Skeletal muscle satellite cell (primary cell): ENCODE data around the gene HSD17B14.
"Not testable (repeated sequence)": the region's sequence is repeated elsewhere in the genome, so short reads cannot be mapped to it uniquely, and the experiment has no call there.

Experiments
- H3K27me3 ChIP-seq: 2 replicates; pipeline ENCODE4 v1.7.0; 2013; ENCODE audit warnings: low read length; ENCODE audit not compliant: control insufficient read depth, insufficient read depth
- H3K36me3 ChIP-seq: 2 replicates; pipeline ENCODE4 v1.7.0; 2013; ENCODE audit warnings: mild to moderate bottlenecking, control low read depth, low read length; ENCODE audit not compliant: insufficient read depth
- H3K4me1 ChIP-seq: 2 replicates; pipeline ENCODE4 v1.7.0; 2013; ENCODE audit warnings: low read length; ENCODE audit not compliant: control insufficient read depth, insufficient read depth
- H3K4me2 ChIP-seq: 2 replicates; pipeline ENCODE4 v1.7.0; 2013; ENCODE audit warnings: mild to moderate bottlenecking, low read length
- H3K4me3 ChIP-seq: 2 replicates; pipeline ENCODE4 v1.7.0; 2013; ENCODE audit warnings: low read length
- H3K9ac ChIP-seq: 2 replicates; pipeline ENCODE4 v1.7.0; 2013; ENCODE audit warnings: mild to moderate bottlenecking, low read depth, low read length, moderate library complexity
- H3K9me3 ChIP-seq: replicated peaks from 2 replicates; pipeline ENCODE4 v1.7.0; 2013; ENCODE audit warnings: mild to moderate bottlenecking, control low read depth, low read length

Gene HSD17B14

DNA sequence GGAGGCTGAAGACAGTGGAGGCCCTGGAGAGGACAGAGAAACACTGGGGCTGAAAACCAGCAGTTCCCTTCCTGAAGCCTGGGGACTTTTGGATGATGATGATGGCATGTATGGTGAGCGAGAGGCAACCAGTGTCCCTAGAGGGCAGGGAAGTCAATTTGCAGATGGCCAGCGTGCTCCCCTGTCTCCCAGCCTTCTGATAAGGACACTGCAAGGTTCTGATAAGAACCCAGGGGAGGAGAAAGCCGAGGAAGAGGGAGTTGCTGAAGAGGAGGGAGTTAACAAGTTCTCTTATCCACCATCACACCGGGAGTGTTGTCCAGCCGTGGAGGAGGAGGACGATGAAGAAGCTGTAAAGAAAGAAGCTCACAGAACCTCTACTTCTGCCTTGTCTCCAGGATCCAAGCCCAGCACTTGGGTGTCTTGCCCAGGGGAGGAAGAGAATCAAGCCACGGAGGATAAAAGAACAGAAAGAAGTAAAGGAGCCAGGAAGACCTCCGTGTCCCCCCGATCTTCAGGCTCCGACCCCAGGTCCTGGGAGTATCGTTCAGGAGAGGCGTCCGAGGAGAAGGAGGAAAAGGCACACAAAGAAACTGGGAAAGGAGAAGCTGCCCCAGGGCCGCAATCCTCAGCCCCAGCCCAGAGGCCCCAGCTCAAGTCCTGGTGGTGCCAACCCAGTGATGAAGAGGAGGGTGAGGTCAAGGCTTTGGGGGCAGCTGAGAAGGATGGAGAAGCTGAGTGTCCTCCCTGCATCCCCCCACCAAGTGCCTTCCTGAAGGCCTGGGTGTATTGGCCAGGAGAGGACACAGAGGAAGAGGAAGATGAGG, 37.4 kb upstream of the HSD17B14 start:
- Histone ChIP-seq H3K4me1 (peaks cover 16% of the 10 kb centered on the region), H3K9me3 (no peaks in the 10 kb centered on the region), H3K4me3 (peak overlapping the region; percentile 91), H3K4me2 (peak overlapping the region; percentile 84), H3K27me3 (no peaks in the 10 kb centered on the region), H3K9ac (peak overlapping the region; percentile 99), H3K36me3 (peaks cover 54% of the 10 kb centered on the region)

DNA sequence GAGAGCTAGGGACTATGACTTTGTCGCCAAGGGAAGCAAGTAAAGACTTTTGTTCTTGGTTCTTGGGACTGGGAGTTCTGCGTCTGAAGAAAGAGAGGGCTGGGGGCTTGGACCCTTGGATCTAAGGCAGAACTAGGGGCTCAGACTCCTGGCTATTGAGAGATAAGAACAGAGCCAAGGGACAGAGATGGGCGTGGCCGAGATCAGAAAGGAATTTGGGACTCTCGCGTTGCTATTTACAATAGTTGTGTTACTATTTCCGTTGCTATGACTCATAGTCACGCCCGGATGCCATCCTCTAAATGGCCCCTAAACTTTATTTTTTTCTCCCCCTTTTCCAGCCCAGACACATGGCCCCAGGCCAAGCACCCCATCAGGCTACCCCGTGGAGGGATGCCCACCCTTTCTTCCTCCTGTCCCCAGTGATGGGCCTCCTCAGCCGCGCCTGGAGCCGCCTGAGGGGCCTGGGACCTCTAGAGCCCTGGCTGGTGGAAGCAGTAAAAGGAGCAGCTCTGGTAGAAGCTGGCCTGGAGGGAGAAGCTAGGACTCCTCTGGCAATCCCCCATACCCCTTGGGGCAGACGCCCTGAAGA, 36.7 kb upstream of the HSD17B14 start:
- peak overlapping the region; percentile 99 for H3K9ac ChIP-seq
- H3K9me3 ChIP-seq, result no peaks in the 10 kb centered on the region
- H3K27me3 ChIP-seq, result no peaks in the 10 kb centered on the region
- H3K4me3 ChIP-seq, result peak overlapping the region; percentile 91
- H3K4me2 ChIP-seq, result peak overlapping the region; percentile 84
- peaks cover 47% of the 10 kb centered on the region for H3K36me3 ChIP-seq
- H3K4me1 ChIP-seq, result peaks cover 22% of the 10 kb centered on the region

DNA sequence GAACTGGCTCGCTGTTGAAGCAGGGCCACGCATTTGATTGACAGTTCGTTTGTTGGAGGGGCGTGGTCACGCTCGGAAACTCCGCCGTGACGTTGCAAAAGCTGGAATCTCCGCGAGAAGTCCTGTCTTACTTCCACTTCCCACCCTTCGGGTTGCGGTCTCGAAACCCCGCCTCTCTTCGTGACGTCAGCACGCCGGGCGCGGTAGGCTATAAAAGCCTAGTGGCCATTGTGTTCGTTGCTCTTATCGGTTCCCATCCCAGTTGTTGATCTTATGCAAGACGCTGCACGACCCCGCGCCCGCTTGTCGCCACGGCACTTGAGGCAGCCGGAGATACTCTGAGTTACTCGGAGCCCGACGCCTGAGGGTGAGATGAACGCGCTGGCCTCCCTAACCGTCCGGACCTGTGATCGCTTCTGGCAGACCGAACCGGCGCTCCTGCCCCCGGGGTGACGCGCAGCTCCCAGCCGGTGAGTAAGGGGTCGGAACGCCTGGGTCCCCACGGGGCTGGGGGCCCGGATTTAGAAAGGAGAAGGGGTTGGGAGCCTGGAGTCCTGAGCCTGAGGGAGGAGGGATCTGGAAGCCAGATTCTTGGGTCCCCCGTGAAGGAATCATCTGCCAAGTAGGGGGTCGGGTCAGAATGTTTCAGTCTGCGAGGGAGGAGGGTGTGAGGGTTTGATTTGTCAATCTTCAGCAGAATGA, 36.0 kb upstream of the HSD17B14 start, which contains the start of gene PPP1R15A:
Gene PPP1R15A (plus strand): TSS at position 240 of the 702 bp plus-strand sequence. CDS start 813 bp downstream, outside the sequence.
- peak within 1 kb of the TSS; percentile 99 for H3K9ac ChIP-seq
- peaks cover 41% of the 10 kb centered on the region for H3K36me3 ChIP-seq
- H3K27me3 ChIP-seq, result no peaks in the 10 kb centered on the region
- H3K4me2 ChIP-seq, result peak within 1 kb of the TSS; percentile 84
- no peaks in the 10 kb centered on the region for H3K9me3 ChIP-seq
- peaks cover 28% of the 10 kb centered on the region for H3K4me1 ChIP-seq
- peak within 1 kb of the TSS; percentile 91 for H3K4me3 ChIP-seq

DNA sequence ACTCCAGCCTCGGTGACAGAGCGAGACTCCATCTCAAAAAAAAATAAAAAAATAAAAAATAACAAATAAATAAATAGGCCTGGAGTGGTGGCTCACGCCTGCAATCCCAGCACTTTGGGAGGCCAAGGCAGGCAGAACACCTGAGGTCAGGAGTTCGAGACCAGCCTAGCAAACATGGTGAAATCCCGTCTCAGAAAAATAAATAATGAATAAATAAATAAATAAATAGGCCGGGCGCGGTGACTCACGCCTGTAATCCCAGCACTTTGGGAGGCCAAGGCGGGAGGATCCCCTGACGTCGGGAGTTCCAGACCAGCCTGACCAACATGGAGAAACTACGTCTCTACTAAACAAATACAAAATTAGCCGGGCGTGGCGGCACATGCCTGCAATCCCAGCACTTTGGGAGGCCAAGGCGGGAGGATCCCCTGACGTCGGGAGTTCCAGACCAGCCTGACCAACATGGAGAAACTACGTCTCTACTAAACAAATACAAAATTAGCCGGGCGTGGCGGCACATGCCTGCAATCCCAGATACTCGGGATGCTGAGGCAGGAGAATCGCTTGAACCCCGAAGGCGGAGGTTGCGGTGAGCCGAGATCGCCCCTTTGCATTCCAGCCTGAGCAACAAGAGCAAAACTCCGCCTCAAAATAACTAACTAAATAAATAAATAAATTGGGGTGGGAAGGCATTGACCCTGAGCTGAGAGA, 35.3 kb upstream of the HSD17B14 start:
- H3K9ac ChIP-seq, H3K27me3 ChIP-seq, H3K4me3 ChIP-seq, H3K9me3 ChIP-seq: not testable (repeated sequence)
- Histone ChIP-seq H3K4me2 (peak overlapping the region; percentile 51), H3K36me3 (peaks cover 39% of the 10 kb centered on the region), H3K4me1 (peaks cover 33% of the 10 kb centered on the region)

DNA sequence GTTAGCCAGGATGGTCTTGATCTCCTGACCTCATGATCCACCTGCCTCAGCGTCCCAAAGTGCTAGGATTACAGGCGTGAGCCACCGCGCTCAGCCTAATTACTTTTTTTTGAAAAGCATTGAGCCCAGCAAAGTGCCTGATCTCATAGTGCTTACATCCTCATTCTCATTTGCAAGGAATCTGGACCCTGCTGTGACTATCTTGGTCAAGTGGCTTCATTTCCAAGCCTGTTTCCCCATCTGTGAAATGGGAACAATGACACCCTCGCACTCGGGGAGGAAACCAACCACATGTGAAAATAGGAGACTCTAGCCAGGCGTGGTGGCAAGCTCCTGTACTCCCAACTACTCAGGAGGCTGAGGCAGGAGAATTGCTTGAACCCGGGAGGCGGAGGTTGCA, 33.8 kb upstream of the HSD17B14 start:
- Histone ChIP-seq H3K9ac (no peak overlapping the region), H3K9me3 (no peaks in the 10 kb centered on the region), H3K27me3 (no peaks in the 10 kb centered on the region), H3K4me1 (peaks cover 26% of the 10 kb centered on the region), H3K4me2 (no peak overlapping the region), H3K4me3 (no peak overlapping the region), H3K36me3 (peaks cover 25% of the 10 kb centered on the region)

DNA sequence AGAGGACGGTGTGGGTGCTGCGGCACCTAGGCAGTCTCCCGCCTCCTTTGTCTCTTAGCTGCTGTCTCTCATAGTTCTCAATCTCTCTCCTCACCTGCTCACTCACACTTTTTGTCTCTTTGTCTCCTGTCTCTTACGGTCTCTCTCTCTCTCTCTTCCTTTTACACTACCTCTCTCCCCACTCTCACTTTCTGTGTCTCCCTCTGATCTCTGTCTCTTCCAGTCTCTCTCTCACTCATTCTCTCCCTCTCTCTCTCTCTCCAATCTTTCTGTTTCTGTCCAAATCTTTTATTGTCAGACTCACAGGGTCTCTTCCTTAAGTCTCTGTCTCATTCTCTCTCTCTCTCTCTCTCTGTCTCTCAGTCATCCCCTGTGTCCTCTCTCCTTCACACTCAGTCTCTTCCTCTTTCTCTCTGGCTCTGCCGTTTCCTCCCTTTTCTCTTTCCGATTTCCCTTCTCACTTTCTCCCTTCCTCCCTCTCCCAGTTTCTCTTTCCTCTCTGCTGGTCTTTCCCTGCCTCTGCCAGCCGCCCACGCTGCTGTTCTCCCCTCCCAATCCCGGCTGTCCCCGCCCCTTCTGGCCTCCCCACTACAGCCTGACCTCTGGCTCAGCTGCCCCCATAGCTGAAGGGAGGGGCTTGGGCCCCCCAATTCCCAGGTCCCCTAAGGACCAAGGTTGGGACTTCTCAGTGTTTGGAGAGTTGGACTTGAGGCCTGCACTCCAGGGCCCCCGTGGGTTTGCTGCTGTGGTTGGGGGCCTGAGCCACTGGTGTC, 32.0 kb upstream of the HSD17B14 start, which contains the start of gene PLEKHA4:
Gene PLEKHA4 (minus strand): TSS at position 504 of the 773 bp plus-strand sequence. CDS start 997 bp downstream, outside the sequence.
- Histone ChIP-seq H3K4me2 (peak within 1 kb of the TSS; percentile 97), H3K36me3 (peaks cover 18% of the 10 kb centered on the region), H3K4me3 (peak within 1 kb of the TSS; percentile 77), H3K9me3 (no peaks in the 10 kb centered on the region), H3K27me3 (no peaks in the 10 kb centered on the region), H3K4me1 (peaks cover 26% of the 10 kb centered on the region), H3K9ac (peak within 1 kb of the TSS; percentile 83)

DNA sequence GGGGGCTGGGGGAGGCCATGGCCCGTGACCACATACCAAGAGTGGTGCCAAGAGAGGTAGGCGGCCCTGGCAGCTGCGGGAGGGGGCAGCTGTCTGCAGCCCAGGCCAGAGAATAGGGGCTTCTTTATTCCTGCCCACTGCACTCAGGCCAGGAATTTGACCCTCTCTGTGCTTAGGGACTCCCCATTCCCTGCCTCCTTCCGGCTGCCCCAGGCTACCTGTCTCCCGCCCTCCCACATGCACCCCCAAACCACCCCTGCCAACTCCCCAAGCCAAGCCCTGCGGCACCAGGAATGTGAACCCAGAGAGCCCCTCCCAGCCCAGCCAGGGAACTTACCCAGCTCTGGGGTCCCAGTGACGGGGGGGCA, 31.4 kb upstream of the HSD17B14 start:
- no peaks in the 10 kb centered on the region for H3K27me3 ChIP-seq
- peaks cover 14% of the 10 kb centered on the region for H3K36me3 ChIP-seq
- peak overlapping the region; percentile 97 for H3K4me2 ChIP-seq
- peak overlapping the region; percentile 77 for H3K4me3 ChIP-seq
- no peaks in the 10 kb centered on the region for H3K9me3 ChIP-seq
- peak overlapping the region; percentile 83 for H3K9ac ChIP-seq
- H3K4me1 ChIP-seq, result peaks cover 26% of the 10 kb centered on the region

DNA sequence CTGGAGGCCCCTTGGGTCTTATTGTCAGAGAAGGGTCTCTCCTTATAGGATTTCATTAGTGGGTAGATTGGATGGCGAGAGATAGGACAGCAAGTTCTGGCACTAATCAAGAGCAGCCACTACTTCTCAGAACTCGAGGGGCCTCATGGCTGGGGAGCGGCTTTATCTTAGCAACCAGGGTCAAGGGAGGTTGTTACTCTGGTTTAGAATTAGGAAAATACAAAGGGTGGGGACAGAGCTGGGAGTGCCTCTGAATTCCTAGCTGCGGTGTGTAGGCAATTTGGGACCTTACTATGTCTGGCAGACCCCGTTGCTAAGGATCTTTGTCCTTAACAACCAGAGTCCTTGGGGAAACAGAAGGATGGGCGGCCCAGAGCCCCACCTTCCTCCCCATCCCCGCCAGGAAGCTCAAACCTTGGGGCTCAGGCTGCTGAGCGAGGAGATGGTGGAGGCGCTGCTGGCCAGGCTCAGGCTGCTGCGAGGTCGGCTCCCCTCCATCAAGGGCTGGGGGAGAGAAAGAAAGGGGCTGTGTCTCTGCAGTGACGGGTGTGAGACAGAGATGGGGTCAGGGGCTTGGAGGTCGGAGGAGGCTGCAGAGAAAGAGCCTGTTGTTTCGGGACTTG, 30.9 kb upstream of the HSD17B14 start:
- H3K9ac ChIP-seq, result peak overlapping the region; percentile 83
- H3K4me3 ChIP-seq, result peak overlapping the region; percentile 77
- peak overlapping the region; percentile 97 for H3K4me2 ChIP-seq
- H3K27me3 ChIP-seq, result no peaks in the 10 kb centered on the region
- peaks cover 10% of the 10 kb centered on the region for H3K36me3 ChIP-seq
- H3K9me3 ChIP-seq, result no peaks in the 10 kb centered on the region
- H3K4me1 ChIP-seq, result peaks cover 26% of the 10 kb centered on the region

DNA sequence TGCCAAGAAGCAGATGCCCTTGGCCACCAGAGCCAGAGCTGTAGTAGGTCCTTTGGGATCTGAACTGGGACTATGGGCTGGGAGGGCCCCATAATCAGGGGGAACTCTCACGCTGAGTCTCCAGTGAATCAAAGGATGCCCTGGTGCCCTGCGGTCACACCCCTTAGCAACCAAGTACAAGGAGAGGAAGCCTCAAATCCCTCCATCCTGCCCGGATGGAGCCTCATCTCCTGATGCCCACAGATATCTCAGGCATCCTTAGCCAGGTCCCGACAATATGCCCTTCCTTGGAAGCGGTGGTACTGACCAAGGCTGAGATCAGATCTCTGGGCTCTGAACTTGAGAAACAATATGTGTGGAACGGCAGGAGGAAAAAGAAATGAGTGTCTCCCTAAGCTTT, 30.4 kb upstream of the HSD17B14 start:
- H3K9me3 ChIP-seq, result no peaks in the 10 kb centered on the region
- H3K9ac ChIP-seq, result peak overlapping the region; percentile 83
- peaks cover 26% of the 10 kb centered on the region for H3K4me1 ChIP-seq
- H3K4me2 ChIP-seq, result peak overlapping the region; percentile 97
- no peaks in the 10 kb centered on the region for H3K27me3 ChIP-seq
- H3K36me3 ChIP-seq, result peaks cover 10% of the 10 kb centered on the region
- H3K4me3 ChIP-seq, result peak overlapping the region; percentile 77

DNA sequence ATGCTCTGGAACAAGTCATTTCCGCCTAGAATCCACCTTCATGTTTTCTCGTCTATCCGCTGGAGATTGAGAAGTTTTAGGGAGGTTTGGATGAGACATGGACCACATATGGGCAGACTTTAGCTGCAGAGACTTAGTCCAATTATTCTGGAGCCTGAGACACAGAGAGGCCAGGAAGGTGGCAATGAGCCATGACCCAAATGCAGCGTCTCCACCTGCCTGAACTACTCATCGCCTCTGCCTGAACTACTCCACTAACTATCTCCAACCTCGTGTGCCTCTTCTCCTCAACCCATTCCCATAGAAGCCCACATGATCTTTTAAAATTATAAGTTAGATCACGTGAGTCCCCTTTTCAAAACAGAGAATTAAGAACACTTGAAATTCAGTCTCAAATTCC, 26.5 kb upstream of the HSD17B14 start:
- H3K4me2 ChIP-seq, result no peak overlapping the region
- no peak overlapping the region for H3K9ac ChIP-seq
- H3K36me3 ChIP-seq, result peaks cover 30% of the 10 kb centered on the region
- no peaks in the 10 kb centered on the region for H3K27me3 ChIP-seq
- H3K4me1 ChIP-seq, result peaks cover 15% of the 10 kb centered on the region
- H3K9me3 ChIP-seq, result no peaks in the 10 kb centered on the region
- no peak overlapping the region for H3K4me3 ChIP-seq
